Measurements from ENCODE around the gene PPIL1. TPM values are rescaled to one million over a fixed set of nuclear protein-coding genes. Genes with fewer than 3 reads are reported as not detected.

The PPIL1 gene
- total and polyA plus RNA-seq, 2 donors (not counting 1 experiment from before 2014, with no cell fraction given), result 17.5 to 30.6 TPM

GRCh38 chr6:36856277-36856676 is 18.3 kb downstream of the PPIL1 start:
- Histone ChIP-seq H3K27me3 (ENCODE audit: control insufficient read depth, insufficient read depth, low read length) (no peaks in the 10 kb centered on the region), H3K4me3 (replicated peaks in 1 of 4; ENCODE audit: control extremely low read depth in 1 of 4, insufficient read depth in 1 of 4, low read depth in 3 of 4, low read length in 4 of 4) (no peak overlapping the region), H3K4me1 (ENCODE audit: control insufficient read depth, extremely low read depth, insufficient read depth, low read length) (peaks cover 14% of the 10 kb centered on the region), H3K27ac (ENCODE audit: insufficient read depth, low read length) (no peak overlapping the region), H3K9ac (ENCODE audit: insufficient read depth, low read length) (no peak overlapping the region), H2AFZ (ENCODE audit: low read length) (no peak overlapping the region), H3K36me3 (ENCODE audit: control insufficient read depth, insufficient read depth, low read length) (peaks cover 2% of the 10 kb centered on the region), H4K20me1 (ENCODE audit: control insufficient read depth, extremely low read depth, insufficient read depth, low read length) (no peaks in the 10 kb centered on the region), H3K9me3 (ENCODE audit: control insufficient read depth, insufficient read depth, low read depth, low read length) (no peaks in the 10 kb centered on the region), H3K79me2 (ENCODE audit: control insufficient read depth, insufficient read depth, low read length) (peaks cover 2% of the 10 kb centered on the region), H3K4me2 (ENCODE audit: extremely low read depth, insufficient read depth, low read length) (no peak overlapping the region)
- DNase-seq (ENCODE audit: low read depth in 2 of 2), result no peak
- TF ChIP-seq CTCF (conservative IDR thresholded peaks at IDR 0.05 in 1 of 2, IDR thresholded peaks at IDR 0.05 in 1 of 2; ENCODE audit: low read depth in 1 of 2, low read length in 2 of 2) (no peak), EZH2 (IDR thresholded peaks at IDR 0.05; ENCODE audit: low read length, missing control alignments) (no peak)

GRCh38 chr6:36855750-36856149 is 18.9 kb downstream of the PPIL1 start:
- Histone ChIP-seq H3K4me3 (replicated peaks in 1 of 4; ENCODE audit: control extremely low read depth in 1 of 4, insufficient read depth in 1 of 4, low read depth in 3 of 4, low read length in 4 of 4) (no peak overlapping the region), H4K20me1 (ENCODE audit: control insufficient read depth, extremely low read depth, insufficient read depth, low read length) (no peaks in the 10 kb centered on the region), H3K27me3 (ENCODE audit: control insufficient read depth, insufficient read depth, low read length) (no peaks in the 10 kb centered on the region), H3K27ac (ENCODE audit: insufficient read depth, low read length) (no peak overlapping the region), H3K36me3 (ENCODE audit: control insufficient read depth, insufficient read depth, low read length) (peaks cover 2% of the 10 kb centered on the region), H3K9me3 (ENCODE audit: control insufficient read depth, insufficient read depth, low read depth, low read length) (no peaks in the 10 kb centered on the region), H2AFZ (ENCODE audit: low read length) (no peak overlapping the region), H3K4me2 (ENCODE audit: extremely low read depth, insufficient read depth, low read length) (no peak overlapping the region), H3K79me2 (ENCODE audit: control insufficient read depth, insufficient read depth, low read length) (peaks cover 2% of the 10 kb centered on the region), H3K4me1 (ENCODE audit: control insufficient read depth, extremely low read depth, insufficient read depth, low read length) (peaks cover 14% of the 10 kb centered on the region), H3K9ac (ENCODE audit: insufficient read depth, low read length) (no peak overlapping the region)
- TF ChIP-seq EZH2 (IDR thresholded peaks at IDR 0.05; ENCODE audit: low read length, missing control alignments), result no peak
- no peak for TF ChIP-seq CTCF (conservative IDR thresholded peaks at IDR 0.05 in 1 of 2, IDR thresholded peaks at IDR 0.05 in 1 of 2; ENCODE audit: low read depth in 1 of 2, low read length in 2 of 2)
- peak in 1 of 2 donors; percentile 23 for DNase-seq (ENCODE audit: low read depth in 2 of 2)

GRCh38 chr6:36853325-36853724 is 21.3 kb downstream of the PPIL1 start:
- Histone ChIP-seq H3K27me3 (ENCODE audit: control insufficient read depth, insufficient read depth, low read length) (no peaks in the 10 kb centered on the region), H2AFZ (ENCODE audit: low read length) (peak overlapping the region; percentile 32), H3K9ac (ENCODE audit: insufficient read depth, low read length) (no peak overlapping the region), H3K9me3 (ENCODE audit: control insufficient read depth, insufficient read depth, low read depth, low read length) (no peaks in the 10 kb centered on the region), H3K4me3 (replicated peaks in 1 of 4; ENCODE audit: control extremely low read depth in 1 of 4, insufficient read depth in 1 of 4, low read depth in 3 of 4, low read length in 4 of 4) (no peak overlapping the region), H4K20me1 (ENCODE audit: control insufficient read depth, extremely low read depth, insufficient read depth, low read length) (no peaks in the 10 kb centered on the region), H3K4me1 (ENCODE audit: control insufficient read depth, extremely low read depth, insufficient read depth, low read length) (peaks cover 12% of the 10 kb centered on the region), H3K79me2 (ENCODE audit: control insufficient read depth, insufficient read depth, low read length) (peaks cover 2% of the 10 kb centered on the region), H3K4me2 (ENCODE audit: extremely low read depth, insufficient read depth, low read length) (no peak overlapping the region), H3K27ac (ENCODE audit: insufficient read depth, low read length) (peak overlapping the region; percentile 81), H3K36me3 (ENCODE audit: control insufficient read depth, insufficient read depth, low read length) (peaks cover 2% of the 10 kb centered on the region)
- peak; percentile 85 to 93 for DNase-seq (ENCODE audit: low read depth in 2 of 2)
- TF ChIP-seq EZH2 (IDR thresholded peaks at IDR 0.05; ENCODE audit: low read length, missing control alignments) (no peak), CTCF (conservative IDR thresholded peaks at IDR 0.05 in 1 of 2, IDR thresholded peaks at IDR 0.05 in 1 of 2; ENCODE audit: low read depth in 1 of 2, low read length in 2 of 2) (no peak)

Measured in fibroblast of lung (primary cell).